H4 (cell line): ENCODE measurements around the gene TTC39B. TPM values are rescaled to one million over a fixed set of nuclear protein-coding genes. Genes with fewer than 3 reads are reported as not detected.

Experiments used
- DNase-seq: peaks from one replicate; pipeline ENCODE4 v3.0.0-alpha.2; 2015; ENCODE audit warnings: low spot score
- total RNA-seq: library from RNA; depleted of rRNA; stranded (reverse); fragments of >200 nt; shearing (Covaris generic); gene quantifications from 2 replicates; pipeline ENCODE4 v1.2.3, GENCODE V29; 2014

The TTC39B gene
- total RNA-seq, 1 experiment from 2014 or later: 7.7 TPM

GRCh38 chr9:15304632-15305031, 2.4 kb downstream of the TTC39B start:
- no peak for DNase-seq

DNA sequence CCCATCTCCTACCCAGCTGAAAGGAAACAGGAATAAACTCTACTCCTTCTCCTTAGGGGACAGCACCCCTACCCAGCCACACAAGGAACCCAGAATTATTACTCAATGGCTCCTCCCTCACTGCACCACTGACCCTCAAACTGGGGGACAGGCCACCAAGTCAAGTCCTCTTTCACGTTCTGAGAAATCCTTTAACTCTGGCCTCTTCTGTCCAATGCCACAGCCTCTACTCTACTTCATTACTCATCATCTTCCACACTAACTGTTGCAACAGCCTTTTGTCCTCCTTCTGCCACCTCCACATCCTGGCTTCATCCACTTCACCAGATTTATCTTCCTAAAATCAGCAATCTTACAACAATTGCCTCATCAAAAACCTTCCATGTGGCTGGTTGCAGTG, 6.8 kb downstream of the TTC39B start:
- no peak for DNase-seq

- no peak for DNase-seq
Measured at GRCh38 chr9:15299374-15299939, 7.6 kb downstream of the TTC39B start.

DNA sequence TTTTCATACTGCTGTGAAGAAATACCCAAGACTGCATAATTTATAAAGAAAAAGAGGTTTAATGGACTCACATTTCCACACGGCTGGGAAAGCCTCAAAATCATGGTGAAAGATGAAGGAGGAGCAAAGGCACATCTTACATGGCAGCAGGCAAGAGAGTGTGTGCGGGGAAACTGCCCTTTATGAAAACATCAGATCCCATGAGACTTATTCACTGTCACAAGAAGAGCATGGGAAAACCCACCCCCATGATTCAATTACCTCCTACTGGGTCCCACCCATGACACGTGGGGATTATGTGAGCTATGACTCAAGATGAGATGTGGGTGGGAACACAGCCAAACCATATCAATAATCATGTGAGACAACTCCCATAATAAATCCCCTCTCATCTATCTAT, 8.7 kb downstream of the TTC39B start:
- DNase-seq: no peak

DNA sequence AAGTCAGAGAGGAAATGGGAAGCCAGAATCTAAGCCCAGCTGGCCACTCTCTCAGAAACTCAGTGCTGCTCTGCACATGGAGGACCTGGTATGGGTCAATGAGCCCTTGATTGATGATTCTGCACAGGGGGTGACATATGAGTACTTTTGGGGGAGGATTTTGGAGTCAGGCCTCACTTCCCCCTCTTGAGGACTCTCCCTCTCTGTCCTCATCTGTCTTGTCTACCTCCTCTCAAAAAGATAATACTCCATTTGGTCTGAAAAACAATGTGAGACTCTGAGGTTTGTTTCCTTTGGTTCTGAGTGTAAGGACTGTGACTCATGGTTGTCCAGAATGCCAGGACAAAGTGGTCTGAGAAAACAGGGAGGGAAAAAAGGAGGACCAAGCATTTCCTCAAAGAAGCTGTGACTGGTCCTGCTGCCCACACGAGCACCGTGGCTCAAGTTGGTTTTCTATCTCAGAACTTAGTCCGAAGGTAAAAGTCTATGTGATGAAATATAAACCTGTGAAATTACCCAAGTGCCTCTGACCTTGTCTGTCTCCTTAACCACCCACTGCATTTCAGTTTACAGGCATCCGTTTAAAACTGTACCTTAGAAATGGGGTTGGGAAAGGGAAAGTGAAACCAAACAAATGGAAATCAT, 11.1 kb downstream of the TTC39B start:
- DNase-seq: peak; percentile 45

DNA sequence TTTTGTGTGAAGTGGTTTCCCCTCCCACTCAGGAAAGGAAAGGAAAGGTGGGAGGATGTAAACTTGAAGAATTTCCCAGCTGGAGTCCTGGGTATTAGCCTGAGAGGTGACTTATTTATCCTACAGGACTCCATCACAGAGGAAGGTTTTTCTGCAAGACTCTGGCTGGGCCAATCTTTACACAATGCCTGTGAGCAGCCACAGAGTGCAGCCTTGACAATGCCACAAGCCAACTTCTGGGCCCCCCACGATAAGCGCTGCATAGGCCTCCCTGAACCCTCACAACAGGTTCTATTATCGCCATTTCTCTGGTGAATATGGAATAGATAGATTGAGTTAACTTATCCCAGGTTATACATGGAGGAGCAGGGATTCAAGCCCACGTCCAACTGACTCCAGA, 12.4 kb downstream of the TTC39B start:
- no peak for DNase-seq

DNA sequence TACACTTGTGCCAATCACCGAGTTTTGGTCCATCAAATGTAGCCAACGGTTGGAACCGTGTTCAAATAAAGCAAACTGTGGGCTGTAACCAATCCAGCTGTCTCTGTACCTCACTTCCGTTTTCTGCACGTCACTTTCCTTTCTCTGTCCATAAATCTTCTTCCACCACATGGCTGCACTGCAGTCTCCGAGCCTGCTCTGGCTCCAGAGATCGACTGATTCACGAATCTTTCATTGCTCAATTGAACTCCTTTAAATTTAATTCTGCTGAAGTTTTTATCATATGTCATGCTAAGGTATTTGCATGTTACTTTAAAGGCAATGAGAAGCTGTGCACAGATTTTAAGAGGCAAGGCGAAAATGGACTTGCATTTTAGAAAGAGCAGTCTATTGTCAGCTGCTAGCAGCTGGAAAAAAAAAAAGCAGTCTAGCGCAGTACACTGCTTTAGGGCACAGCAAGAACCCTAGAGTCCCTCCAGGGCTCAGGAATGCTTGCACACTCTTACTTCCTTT, 13.2 kb downstream of the TTC39B start:
- no peak for DNase-seq

DNA sequence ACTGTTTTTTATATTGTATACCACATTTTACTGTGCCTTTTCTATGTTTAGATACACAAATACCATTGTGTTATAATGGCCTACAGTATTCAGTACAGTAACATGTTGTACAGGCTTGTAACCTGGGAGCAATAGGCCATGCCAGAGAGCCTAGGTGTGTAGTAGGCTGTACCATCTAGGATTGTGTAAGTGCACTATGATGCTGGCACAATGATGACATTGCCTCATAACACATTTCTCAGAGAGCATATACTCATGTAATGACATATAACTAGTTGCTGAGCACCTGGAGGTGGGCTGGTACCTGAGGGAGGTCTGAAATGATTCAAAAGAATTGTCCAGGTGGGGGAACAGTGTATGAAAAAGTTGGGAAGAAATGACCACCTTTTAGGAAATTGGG, 13.9 kb downstream of the TTC39B start:
- DNase-seq: no peak

- DNase-seq: no peak
Measured at GRCh38 chr9:15289603-15290002, 17.4 kb downstream of the TTC39B start.

DNA sequence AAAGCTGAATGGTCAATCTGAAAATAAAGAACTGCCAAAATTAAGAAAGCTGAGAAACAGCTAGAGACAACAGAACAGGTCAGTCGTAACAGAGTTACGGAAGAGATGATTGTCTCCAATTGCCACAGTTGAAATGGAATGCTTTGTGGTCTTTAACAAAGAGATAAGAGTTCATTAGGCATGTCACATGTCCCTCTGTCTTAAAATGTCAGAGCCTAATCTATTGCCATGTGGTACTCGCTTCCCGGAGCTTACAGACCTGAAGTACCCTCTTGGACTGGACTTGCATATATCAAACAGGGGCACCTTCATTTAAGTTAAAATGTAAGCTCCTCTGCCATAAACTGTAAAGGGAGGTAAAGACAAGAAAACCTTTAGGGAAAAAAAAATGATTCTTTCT, 19.7 kb downstream of the TTC39B start:
- DNase-seq: no peak

DNA sequence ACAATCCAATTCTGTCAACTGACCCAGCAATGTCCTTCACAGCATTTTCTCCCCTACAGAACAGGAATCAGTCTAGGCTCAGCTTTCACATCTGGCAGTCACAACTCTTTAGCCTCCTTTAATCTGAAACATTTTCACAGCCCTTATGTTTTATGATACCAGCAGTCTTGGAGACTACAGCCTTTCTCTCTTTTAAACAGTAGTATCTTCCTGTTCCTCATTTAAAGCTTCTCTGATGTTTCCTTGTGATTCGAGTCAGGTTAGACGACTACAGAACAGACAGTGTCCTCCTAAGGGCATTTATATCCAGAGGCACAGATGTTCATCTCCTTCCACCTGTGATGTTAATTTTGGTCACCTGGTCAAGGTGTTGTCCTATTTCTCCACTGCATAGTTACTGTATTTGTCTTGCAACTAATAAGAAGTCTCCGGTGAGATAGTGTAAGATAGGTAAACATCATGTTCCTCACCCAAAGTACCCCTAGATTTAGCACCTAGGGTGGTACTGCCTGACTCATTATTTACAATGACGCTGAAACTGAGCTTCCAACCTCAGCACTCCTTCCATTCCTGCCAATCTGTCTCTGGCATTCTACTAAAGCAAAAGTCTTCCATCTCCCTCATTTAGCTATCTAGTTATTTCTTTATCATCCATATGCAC, 20.7 kb downstream of the TTC39B start:
- DNase-seq: no peak

GRCh38 chr9:15282567-15283285, 24.3 kb downstream of the TTC39B start:
- DNase-seq: no peak

- no peak for DNase-seq
Measured at GRCh38 chr9:15280647-15281046, 26.4 kb downstream of the TTC39B start.

- DNase-seq: no peak
Measured at GRCh38 chr9:15278839-15279238, 28.2 kb downstream of the TTC39B start.

DNA sequence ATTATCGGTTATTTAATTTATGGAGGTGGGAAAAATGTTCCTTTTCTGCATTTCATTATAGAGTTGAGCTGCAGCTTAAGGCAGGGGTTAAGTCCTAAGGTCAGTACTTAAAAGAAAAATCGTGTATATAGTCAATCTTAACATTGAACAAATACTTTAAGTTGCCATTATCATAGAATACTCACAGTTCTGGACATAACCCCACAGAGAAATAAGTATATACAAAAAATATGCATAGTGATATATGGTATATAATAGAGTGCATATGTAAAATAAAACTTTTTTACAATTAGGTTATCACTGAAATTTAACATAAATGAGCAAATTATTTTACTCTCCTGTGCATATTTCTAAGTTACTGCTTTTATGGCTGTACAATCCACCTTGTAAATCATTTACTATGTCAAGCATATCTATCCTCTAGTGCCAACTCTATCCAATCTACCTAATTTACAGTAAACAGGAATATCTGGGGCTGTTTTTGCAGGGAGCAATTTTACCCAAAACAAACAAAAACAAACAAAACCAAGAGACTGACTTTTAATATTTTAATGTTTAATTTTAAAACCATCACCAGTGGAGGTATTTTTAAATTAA, 28.8 kb downstream of the TTC39B start:
- no peak for DNase-seq

- DNase-seq: no peak
Measured at GRCh38 chr9:15277400-15278090, 29.5 kb downstream of the TTC39B start.

DNA sequence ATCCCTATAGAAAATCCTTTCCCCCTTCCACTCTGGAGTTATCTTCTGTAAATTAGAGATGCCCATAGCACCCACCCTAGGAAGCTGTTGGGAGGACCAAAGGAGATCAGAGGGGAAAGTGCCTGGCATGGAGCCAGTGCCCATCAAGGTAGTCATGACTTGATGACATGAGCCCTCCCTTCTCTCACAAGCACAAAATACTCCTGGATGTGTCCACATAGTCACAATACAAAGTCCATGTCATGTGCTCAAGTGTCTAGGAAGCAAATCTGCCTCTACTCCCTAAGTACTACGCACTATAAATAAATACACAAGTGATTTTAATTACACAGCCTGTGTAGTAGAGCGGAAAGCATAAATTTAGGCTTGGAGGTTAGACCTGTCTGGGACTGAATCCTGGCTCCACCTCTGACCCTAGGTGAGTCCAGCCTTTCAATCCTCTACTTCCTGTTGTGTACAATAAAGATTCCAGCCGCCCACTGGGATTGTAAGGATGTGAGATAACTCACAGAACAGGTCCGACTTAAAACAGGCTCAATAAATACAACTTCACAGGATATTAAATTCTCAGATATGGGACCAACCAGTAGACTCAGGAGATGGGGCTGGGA, 30.6 kb downstream of the TTC39B start:
- DNase-seq: no peak

GRCh38 chr9:15274425-15274824, 32.6 kb downstream of the TTC39B start:
- no peak for DNase-seq

DNA sequence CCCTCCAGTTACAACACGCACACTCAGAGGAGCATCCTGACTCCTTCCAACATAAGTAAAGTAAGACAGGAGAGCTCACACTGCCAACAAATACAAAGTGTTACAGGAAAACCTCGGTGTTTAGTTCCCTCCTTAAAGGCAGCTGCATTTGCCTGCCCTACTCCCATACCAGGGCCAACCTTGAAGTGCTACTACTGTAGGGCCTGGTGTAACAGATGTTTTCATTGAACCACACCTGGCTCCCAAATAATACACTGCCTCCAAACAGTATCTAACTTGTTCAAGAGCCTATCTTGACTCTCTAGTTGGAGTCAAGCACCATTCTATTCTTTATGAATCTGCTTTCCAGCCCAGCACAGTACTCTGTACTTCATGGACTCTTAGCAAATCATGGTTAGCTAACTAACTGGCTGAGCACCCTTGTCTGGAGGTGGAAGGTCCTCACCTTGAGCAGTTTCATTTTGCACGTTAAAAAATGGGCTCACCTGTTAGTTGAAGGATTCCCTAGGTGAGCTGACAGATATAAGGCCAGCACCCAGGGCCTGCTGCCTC, 34.6 kb downstream of the TTC39B start:
- DNase-seq: no peak

- DNase-seq: no peak
Measured at GRCh38 chr9:15271403-15271802, 35.6 kb downstream of the TTC39B start.

DNA sequence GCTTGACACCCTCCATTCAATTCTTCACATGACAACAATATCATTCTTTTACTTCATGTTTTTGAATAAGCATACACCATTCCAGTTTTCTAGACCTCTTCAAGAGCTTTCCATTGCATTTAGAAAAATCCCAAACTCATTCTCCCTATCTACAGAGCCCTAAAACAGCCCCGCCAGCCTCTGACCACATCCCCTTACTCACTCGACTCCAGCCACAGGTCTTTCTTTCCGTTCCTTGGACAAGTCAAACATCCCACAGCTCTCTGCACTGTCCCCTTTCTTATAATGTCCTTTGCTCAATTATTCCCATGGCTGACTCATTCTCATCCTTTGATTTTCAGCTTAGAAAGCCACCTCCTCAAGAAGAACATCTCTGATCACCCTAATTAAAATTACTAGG, 38.2 kb downstream of the TTC39B start:
- DNase-seq: no peak
